ENCODE results near the gene HSPE1. TPM values are rescaled to one million over a fixed set of nuclear protein-coding genes. Genes with fewer than 3 reads are reported as not detected.

HSPE1 gene
- total RNA-seq, 1 donor = 23.5 TPM

GRCh38 chr2:197502201-197502600 lies 2.0 kb downstream of the HSPE1 start:
- Histone ChIP-seq H2AFZ (ENCODE audit: low read length) (no peak overlapping the region), H3K4me2 (ENCODE audit: insufficient read depth, low read length) (peak overlapping the region; percentile 86), H3K36me3 (ENCODE audit: insufficient read depth, low read length) (peaks cover 33% of the 10 kb centered on the region), H4K20me1 (ENCODE audit: insufficient read depth, low read length) (peaks cover 18% of the 10 kb centered on the region), H3K79me2 (ENCODE audit: insufficient read depth, low read length) (peaks cover 63% of the 10 kb centered on the region), H3K4me1 (ENCODE audit: insufficient read depth, low read length) (peaks cover 23% of the 10 kb centered on the region), H3K4me3 (ENCODE audit: insufficient read depth, low read length) (no peak overlapping the region), H3K27ac (ENCODE audit: low read depth, low read length) (no peak overlapping the region), H3K27me3 (ENCODE audit: insufficient read depth, low read length) (no peaks in the 10 kb centered on the region), H3K9me3 (ENCODE audit: low read depth, low read length) (no peaks in the 10 kb centered on the region)
- peak; percentile 65 for DNase-seq (ENCODE audit: insufficient read length, low spot score, missing footprints)
- no peak for TF ChIP-seq CTCF (IDR thresholded peaks at IDR 0.05; ENCODE audit: extremely low read depth, low read depth, low read length)

- peaks cover 22% of the 10 kb centered on the region for H3K4me1 ChIP-seq (ENCODE audit: insufficient read depth, low read length)
- DNase-seq (ENCODE audit: insufficient read length, low spot score, missing footprints) = no peak
- H3K4me3 ChIP-seq (ENCODE audit: insufficient read depth, low read length) = no peak overlapping the region
- H3K27me3 ChIP-seq (ENCODE audit: insufficient read depth, low read length) = no peaks in the 10 kb centered on the region
- peak overlapping the region; percentile 86 for H3K4me2 ChIP-seq (ENCODE audit: insufficient read depth, low read length)
- peaks cover 28% of the 10 kb centered on the region for H3K36me3 ChIP-seq (ENCODE audit: insufficient read depth, low read length)
- peaks cover 15% of the 10 kb centered on the region for H4K20me1 ChIP-seq (ENCODE audit: insufficient read depth, low read length)
- no peak overlapping the region for H2AFZ ChIP-seq (ENCODE audit: low read length)
- no peaks in the 10 kb centered on the region for H3K9me3 ChIP-seq (ENCODE audit: low read depth, low read length)
- H3K27ac ChIP-seq (ENCODE audit: low read depth, low read length) = no peak overlapping the region
- no peak for TF ChIP-seq CTCF (IDR thresholded peaks at IDR 0.05; ENCODE audit: extremely low read depth, low read depth, low read length)
- peaks cover 58% of the 10 kb centered on the region for H3K79me2 ChIP-seq (ENCODE audit: insufficient read depth, low read length)
Observed at GRCh38 chr2:197502685-197503084, 2.5 kb downstream of the HSPE1 start.

DNA sequence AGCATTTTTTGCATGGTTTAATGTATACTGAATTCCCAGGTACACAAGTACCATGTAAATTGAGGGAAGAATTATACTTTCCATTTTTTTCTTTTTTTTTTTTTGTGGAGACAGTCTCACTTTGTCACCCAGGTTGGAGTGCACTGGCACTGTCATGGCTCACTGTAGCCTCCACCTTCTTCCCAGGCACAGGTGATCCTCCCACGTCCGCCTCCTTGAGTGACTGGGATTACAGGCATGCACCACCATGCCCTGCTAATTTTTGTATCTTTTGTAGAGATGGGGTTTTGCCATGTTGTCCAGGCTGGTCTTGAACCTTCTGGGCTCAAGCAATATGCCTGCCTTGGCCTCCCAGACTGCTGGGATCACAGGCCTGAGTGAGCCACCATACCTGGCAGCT lies 3.8 kb downstream of the HSPE1 start:
- Histone ChIP-seq H3K4me1 (ENCODE audit: insufficient read depth, low read length) (peaks cover 12% of the 10 kb centered on the region), H3K4me3 (ENCODE audit: insufficient read depth, low read length) (no peak overlapping the region), H4K20me1 (ENCODE audit: insufficient read depth, low read length) (peaks cover 2% of the 10 kb centered on the region), H2AFZ (ENCODE audit: low read length) (no peak overlapping the region), H3K27ac (ENCODE audit: low read depth, low read length) (no peak overlapping the region), H3K27me3 (ENCODE audit: insufficient read depth, low read length) (no peaks in the 10 kb centered on the region), H3K36me3 (ENCODE audit: insufficient read depth, low read length) (peaks cover 25% of the 10 kb centered on the region), H3K79me2 (ENCODE audit: insufficient read depth, low read length) (peaks cover 45% of the 10 kb centered on the region), H3K4me2 (ENCODE audit: insufficient read depth, low read length) (no peak overlapping the region), H3K9me3 (ENCODE audit: low read depth, low read length) (no peaks in the 10 kb centered on the region)
- no peak for TF ChIP-seq CTCF (IDR thresholded peaks at IDR 0.05; ENCODE audit: extremely low read depth, low read depth, low read length)
- DNase-seq (ENCODE audit: insufficient read length, low spot score, missing footprints) = no peak

- Histone ChIP-seq H3K27me3 (ENCODE audit: insufficient read depth, low read length) (no peaks in the 10 kb centered on the region), H3K27ac (ENCODE audit: low read depth, low read length) (no peak overlapping the region), H3K4me3 (ENCODE audit: insufficient read depth, low read length) (no peak overlapping the region), H3K4me1 (ENCODE audit: insufficient read depth, low read length) (peaks cover 12% of the 10 kb centered on the region), H3K79me2 (ENCODE audit: insufficient read depth, low read length) (peaks cover 39% of the 10 kb centered on the region), H3K36me3 (ENCODE audit: insufficient read depth, low read length) (peaks cover 25% of the 10 kb centered on the region), H4K20me1 (ENCODE audit: insufficient read depth, low read length) (no peaks in the 10 kb centered on the region), H3K4me2 (ENCODE audit: insufficient read depth, low read length) (no peak overlapping the region), H3K9me3 (ENCODE audit: low read depth, low read length) (no peaks in the 10 kb centered on the region), H2AFZ (ENCODE audit: low read length) (no peak overlapping the region)
- TF ChIP-seq CTCF (IDR thresholded peaks at IDR 0.05; ENCODE audit: extremely low read depth, low read depth, low read length) = no peak
- DNase-seq (ENCODE audit: insufficient read length, low spot score, missing footprints) = no peak
Observed at GRCh38 chr2:197504512-197504911, 4.3 kb downstream of the HSPE1 start.
